AG04449 (cell line): ENCODE measurements around the gene LPXN.

Source experiments
- CTCF ChIA-PET: fragments of 350-600 bp; formaldehyde crosslinking; extraction: SDS; loops from one replicate; lab custom pipeline; 2021; ENCODE audit warnings: antibody characterized with exemption; lab: Yijun Ruan, JAX
- POLR2A ChIA-PET: fragments of 400-600, 350-600 bp; formaldehyde crosslinking; extraction: SDS; loops from one replicate; lab custom pipeline; 2020; ENCODE audit warnings: antibody characterized with exemption, inconsistent platforms; lab: Yijun Ruan, JAX
- DNase-seq: peaks from one replicate; pipeline ENCODE4 v3.0.0-alpha.2; 2010; ENCODE audit warnings: low read depth, low spot score
- H3K4me3 ChIP-seq: 2 replicates; pipeline ENCODE4 v1.5.1; 2011; ENCODE audit warnings: low read depth, mild to moderate bottlenecking, control low read depth, low read length
- TF ChIP-seq, protein P1 (sequence below): IDR thresholded peaks from one replicate; pipeline ENCODE4 v1.5.1; 2011; ENCODE audit warnings: mild to moderate bottlenecking, moderate library complexity, low read length, control low read depth, inconsistent platforms; ENCODE audit not compliant: insufficient read depth; ENCODE audit errors: missing control alignments

Gene LPXN

DNA sequence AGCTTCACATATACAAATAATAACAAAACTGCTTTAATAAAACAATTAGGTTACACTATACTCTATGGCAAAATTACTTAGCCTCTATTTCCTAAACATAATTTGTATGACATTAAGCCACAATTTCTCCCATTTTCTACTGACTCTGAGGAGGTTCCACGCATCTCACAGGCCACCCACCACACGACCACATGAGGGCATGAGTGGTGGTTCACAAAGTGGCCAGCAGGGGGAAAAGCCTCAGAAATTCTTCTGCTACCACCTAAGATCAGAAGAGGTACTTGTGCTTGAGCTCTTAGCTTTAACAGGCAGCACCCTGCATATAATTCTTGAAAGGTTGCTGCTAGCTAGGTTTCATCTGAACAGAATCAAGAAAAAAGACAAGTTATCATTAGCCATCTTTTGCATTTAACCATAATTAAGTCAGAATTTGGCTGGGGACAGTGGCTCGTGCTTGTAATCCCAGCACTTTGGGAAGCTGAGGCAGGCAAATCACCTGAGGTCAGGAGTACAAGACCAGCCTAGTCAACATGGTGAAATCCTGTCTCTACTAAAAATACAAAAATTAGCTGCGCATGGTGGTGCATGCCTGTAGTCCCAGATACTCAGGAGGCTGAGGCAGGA lies 7.7 kb downstream of the LPXN start:
- DNase-seq, result no peak
- CTCF ChIA-PET, result interaction anchor here (0.6 to 5.1 kb wide), 32 partner anchors 9 to 1431 kb away, joined by 3 to 58 read pairs (median 5); no protein-coding TSS in a partner anchor
- POLR2A ChIA-PET, result no interaction called here
- TF ChIP-seq, protein P1, sequence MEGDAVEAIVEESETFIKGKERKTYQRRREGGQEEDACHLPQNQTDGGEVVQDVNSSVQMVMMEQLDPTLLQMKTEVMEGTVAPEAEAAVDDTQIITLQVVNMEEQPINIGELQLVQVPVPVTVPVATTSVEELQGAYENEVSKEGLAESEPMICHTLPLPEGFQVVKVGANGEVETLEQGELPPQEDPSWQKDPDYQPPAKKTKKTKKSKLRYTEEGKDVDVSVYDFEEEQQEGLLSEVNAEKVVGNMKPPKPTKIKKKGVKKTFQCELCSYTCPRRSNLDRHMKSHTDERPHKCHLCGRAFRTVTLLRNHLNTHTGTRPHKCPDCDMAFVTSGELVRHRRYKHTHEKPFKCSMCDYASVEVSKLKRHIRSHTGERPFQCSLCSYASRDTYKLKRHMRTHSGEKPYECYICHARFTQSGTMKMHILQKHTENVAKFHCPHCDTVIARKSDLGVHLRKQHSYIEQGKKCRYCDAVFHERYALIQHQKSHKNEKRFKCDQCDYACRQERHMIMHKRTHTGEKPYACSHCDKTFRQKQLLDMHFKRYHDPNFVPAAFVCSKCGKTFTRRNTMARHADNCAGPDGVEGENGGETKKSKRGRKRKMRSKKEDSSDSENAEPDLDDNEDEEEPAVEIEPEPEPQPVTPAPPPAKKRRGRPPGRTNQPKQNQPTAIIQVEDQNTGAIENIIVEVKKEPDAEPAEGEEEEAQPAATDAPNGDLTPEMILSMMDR, result peak; percentile 83
- no peak overlapping the region for H3K4me3 ChIP-seq

DNA sequence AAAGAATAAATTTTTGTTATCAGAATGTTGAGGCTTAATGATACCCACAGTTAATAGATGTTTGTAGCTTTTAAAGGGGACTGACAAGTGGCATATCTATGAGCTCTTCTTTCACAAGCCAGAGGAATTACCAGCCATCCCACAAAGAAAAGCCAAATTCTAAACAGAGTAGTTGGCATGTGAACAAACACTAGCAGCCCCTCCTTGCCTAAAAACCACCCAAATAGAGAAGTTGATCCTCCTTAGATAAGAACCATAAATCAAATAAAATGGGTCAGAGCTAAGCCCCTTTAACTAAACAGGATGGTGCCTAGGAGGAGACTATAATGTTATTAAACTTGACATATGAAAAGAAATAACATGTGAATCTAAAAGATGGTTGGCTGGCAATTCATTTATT lies 11.4 kb downstream of the LPXN start:
- POLR2A ChIA-PET, result no interaction called here
- CTCF ChIA-PET, result interaction anchor here (1.5 to 2.0 kb wide), 3 partner anchors 12 to 65 kb away, joined by 4 to 13 read pairs (median 9); partner anchors contain the start of gene LPXN
- TF ChIP-seq, protein P1, result no peak
- DNase-seq, result no peak
- H3K4me3 ChIP-seq, result no peak overlapping the region

DNA sequence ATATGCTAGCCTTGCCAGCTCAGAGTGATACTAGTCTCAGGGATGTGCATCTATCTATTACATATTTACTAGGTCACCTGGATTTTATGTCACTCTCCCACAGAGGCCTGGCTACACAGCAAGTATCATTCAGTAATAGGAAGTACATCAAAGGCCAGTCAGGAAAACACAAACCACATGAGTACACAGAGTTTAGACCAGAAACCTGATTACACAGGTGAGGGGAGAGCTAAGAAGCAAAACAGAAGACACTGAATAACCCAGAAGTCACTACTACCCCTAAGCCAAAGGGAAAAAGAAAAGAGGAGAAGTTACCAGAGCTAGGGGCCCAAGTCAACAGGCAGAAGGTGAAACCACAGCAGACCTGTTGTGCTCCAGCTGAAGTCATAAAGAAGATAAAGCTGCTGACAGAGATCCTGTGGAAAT lies 13.3 kb downstream of the LPXN start:
- DNase-seq, result no peak
- ChIA-PET POLR2A (no interaction called here), CTCF (interaction anchor here (1.3 kb wide), 2 partner anchors 67 to 68 kb away, joined by 3 read pairs; no protein-coding TSS in a partner anchor)
- TF ChIP-seq, protein P1, result no peak
- H3K4me3 ChIP-seq, result no peak overlapping the region

DNA sequence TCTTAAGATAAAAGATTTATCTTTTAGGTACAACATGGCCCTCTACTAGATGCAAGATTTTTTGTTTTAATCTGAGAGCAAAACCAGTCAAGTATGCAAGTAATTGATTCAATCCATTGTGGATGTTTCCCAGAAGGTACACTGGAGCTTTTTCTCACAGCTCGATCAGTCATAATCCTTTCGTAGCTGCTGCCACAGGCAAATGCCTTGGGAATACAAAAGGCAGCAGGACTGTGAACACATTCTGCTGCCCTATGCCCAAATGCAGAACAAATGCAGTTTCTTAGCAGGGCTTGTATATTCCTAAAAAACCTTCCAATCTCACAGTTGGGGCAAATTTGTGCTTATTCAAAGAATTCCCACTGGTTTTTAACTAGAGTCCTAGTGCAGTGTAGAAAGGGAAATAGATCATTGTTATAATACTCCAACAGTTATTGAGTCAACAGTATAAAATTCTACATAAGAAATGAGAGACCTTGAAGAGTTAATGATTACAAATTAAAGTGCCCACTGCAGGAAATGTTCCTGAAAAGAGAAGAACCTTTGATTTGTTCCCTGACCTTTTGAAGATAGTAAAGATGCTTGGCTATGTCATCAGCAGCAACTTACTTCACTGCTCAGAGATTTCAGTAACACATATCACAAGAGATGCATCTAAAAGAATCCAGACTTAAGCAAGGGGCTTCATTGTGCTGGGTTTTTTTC lies 14.1 kb downstream of the LPXN start:
- TF ChIP-seq, protein P1, result no peak
- POLR2A ChIA-PET, result interaction anchor here (0.7 kb wide), 1 partner anchor 213 kb away, joined by 3 read pairs; no protein-coding TSS in a partner anchor
- H3K4me3 ChIP-seq, result no peak overlapping the region
- no peak for DNase-seq
- CTCF ChIA-PET, result interaction anchor here (1.3 kb wide), 1 partner anchor 69 kb away, joined by 3 read pairs; no protein-coding TSS in a partner anchor

DNA sequence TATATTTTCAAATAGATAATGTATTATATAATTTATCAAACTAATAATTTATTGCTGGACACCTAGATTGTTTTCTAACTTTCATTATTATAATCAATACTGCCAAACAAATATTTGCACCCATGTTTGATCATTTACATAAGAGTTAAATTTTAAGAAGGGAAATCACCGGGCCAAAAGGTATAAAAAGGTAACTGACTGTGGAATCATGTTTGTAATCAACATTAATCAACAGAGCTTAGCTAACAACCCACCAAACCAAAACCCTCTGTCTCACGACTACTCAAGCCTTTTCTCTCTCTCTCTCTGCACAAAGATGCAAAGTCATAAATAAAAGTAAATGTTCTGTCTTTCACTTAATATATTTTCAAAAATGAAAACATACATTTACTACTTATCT lies 14.8 kb downstream of the LPXN start:
- ChIA-PET CTCF (no interaction called here), POLR2A (interaction anchor here (0.7 kb wide), 1 partner anchor 214 kb away, joined by 3 read pairs; no protein-coding TSS in a partner anchor)
- TF ChIP-seq, protein P1, result no peak
- no peak for DNase-seq
- no peak overlapping the region for H3K4me3 ChIP-seq

DNA sequence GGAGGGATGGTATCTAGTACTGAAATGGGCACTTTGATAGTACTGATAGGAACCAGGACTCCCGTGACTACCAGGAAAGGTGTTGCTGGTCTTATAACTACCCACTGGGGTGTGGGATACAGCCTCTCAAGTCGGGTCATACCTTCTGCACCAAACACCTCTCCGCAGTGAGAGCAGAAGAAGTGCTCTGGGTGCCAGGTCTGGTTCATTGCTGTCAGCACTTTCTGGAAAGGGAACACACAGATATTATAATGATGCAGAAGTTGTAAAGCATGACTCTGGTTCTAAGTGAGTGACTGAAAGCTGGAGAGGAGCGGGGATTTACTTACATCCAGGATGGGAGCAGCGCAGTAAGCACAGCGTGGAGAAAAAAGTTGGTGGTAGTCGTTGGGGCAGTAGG lies 26.0 kb downstream of the LPXN start:
- TF ChIP-seq, protein P1, result no peak
- H3K4me3 ChIP-seq, result no peak overlapping the region

More for the DNA sequence above, 26.0 kb downstream of the LPXN start:
- no peak for DNase-seq
- ChIA-PET POLR2A (no interaction called here), CTCF (no interaction called here)
